Anterior cingulate cortex (tissue), 58 donors: Measurements from ENCODE around the gene SFMBT1.

Experiments
- DNase-seq, 58 donors: peaks; one replicate each; lab custom pipeline; 2025; lab: John Stamatoyannopoulos, UW

SFMBT1 gene

GRCh38 chr3:52892625-52893311, 153.1 kb downstream of the SFMBT1 start:
- DNase-seq: no peak

GRCh38 chr3:52892290-52892624, 153.6 kb downstream of the SFMBT1 start:
- no peak for DNase-seq

- DNase-seq: peak in 1 of 58 donors; percentile 7
Observed at GRCh38 chr3:52891615-52892081, 154.2 kb downstream of the SFMBT1 start.

GRCh38 chr3:52891164-52891563, 154.7 kb downstream of the SFMBT1 start:
- DNase-seq: no peak

- no peak for DNase-seq
Observed at GRCh38 chr3:52890735-52891134, 155.1 kb downstream of the SFMBT1 start.

GRCh38 chr3:52889901-52890300, 156.0 kb downstream of the SFMBT1 start:
- no peak for DNase-seq

- DNase-seq: no peak
Observed at GRCh38 chr3:52887166-52887565, 158.7 kb downstream of the SFMBT1 start.

- DNase-seq: no peak
Observed at GRCh38 chr3:52886049-52886730, 159.7 kb downstream of the SFMBT1 start.

GRCh38 chr3:52882377-52882776, 163.5 kb downstream of the SFMBT1 start:
- DNase-seq: no peak

- no peak for DNase-seq
Observed at GRCh38 chr3:52881871-52882270, 164.0 kb downstream of the SFMBT1 start.

GRCh38 chr3:52880474-52880873, 165.4 kb downstream of the SFMBT1 start:
- no peak for DNase-seq

- DNase-seq: no peak
Observed at GRCh38 chr3:52880047-52880446, 165.8 kb downstream of the SFMBT1 start.

- no peak for DNase-seq
Observed at GRCh38 chr3:52879581-52879980, 166.3 kb downstream of the SFMBT1 start.

- DNase-seq: no peak
Observed at GRCh38 chr3:52879090-52879489, 166.8 kb downstream of the SFMBT1 start.

GRCh38 chr3:52877085-52877484, 168.8 kb downstream of the SFMBT1 start:
- no peak for DNase-seq

- DNase-seq: no peak
Observed at GRCh38 chr3:52874864-52875587, 170.8 kb downstream of the SFMBT1 start.

GRCh38 chr3:52874160-52874701, 171.6 kb downstream of the SFMBT1 start:
- DNase-seq: no peak

- peak in 2 of 58 donors; percentile 8 to 37 for DNase-seq
Observed at GRCh38 chr3:52873433-52874159, 172.3 kb downstream of the SFMBT1 start.

- no peak for DNase-seq
Observed at GRCh38 chr3:52872245-52872644, 173.6 kb downstream of the SFMBT1 start.

GRCh38 chr3:52871761-52872160, 174.1 kb downstream of the SFMBT1 start:
- no peak for DNase-seq

GRCh38 chr3:52870471-52870870, 175.4 kb downstream of the SFMBT1 start:
- no peak for DNase-seq
